ENCODE data around the gene ARHGAP22.

GRCh38 chr10:48604991-48605508, at the start of gene ARHGAP22:
- TF ChIP-seq, protein P1, sequence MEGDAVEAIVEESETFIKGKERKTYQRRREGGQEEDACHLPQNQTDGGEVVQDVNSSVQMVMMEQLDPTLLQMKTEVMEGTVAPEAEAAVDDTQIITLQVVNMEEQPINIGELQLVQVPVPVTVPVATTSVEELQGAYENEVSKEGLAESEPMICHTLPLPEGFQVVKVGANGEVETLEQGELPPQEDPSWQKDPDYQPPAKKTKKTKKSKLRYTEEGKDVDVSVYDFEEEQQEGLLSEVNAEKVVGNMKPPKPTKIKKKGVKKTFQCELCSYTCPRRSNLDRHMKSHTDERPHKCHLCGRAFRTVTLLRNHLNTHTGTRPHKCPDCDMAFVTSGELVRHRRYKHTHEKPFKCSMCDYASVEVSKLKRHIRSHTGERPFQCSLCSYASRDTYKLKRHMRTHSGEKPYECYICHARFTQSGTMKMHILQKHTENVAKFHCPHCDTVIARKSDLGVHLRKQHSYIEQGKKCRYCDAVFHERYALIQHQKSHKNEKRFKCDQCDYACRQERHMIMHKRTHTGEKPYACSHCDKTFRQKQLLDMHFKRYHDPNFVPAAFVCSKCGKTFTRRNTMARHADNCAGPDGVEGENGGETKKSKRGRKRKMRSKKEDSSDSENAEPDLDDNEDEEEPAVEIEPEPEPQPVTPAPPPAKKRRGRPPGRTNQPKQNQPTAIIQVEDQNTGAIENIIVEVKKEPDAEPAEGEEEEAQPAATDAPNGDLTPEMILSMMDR (IDR thresholded peaks at IDR 0.05), result no peak
- TF ChIP-seq POLR2AphosphoS5 (IDR thresholded peaks at IDR 0.05; ENCODE audit: low read depth, low read length), result no peak
